ENCODE data around the gene CNPY3.
"Not testable (repeated sequence)": the region's sequence is repeated elsewhere in the genome, so short reads cannot be mapped to it uniquely, and the experiment has no call there.

The CNPY3 gene

GRCh38 chr6:42901538-42901957 lies 27.7 kb upstream of the CNPY3 start (continued):
- TF ChIP-seq, protein P1, sequence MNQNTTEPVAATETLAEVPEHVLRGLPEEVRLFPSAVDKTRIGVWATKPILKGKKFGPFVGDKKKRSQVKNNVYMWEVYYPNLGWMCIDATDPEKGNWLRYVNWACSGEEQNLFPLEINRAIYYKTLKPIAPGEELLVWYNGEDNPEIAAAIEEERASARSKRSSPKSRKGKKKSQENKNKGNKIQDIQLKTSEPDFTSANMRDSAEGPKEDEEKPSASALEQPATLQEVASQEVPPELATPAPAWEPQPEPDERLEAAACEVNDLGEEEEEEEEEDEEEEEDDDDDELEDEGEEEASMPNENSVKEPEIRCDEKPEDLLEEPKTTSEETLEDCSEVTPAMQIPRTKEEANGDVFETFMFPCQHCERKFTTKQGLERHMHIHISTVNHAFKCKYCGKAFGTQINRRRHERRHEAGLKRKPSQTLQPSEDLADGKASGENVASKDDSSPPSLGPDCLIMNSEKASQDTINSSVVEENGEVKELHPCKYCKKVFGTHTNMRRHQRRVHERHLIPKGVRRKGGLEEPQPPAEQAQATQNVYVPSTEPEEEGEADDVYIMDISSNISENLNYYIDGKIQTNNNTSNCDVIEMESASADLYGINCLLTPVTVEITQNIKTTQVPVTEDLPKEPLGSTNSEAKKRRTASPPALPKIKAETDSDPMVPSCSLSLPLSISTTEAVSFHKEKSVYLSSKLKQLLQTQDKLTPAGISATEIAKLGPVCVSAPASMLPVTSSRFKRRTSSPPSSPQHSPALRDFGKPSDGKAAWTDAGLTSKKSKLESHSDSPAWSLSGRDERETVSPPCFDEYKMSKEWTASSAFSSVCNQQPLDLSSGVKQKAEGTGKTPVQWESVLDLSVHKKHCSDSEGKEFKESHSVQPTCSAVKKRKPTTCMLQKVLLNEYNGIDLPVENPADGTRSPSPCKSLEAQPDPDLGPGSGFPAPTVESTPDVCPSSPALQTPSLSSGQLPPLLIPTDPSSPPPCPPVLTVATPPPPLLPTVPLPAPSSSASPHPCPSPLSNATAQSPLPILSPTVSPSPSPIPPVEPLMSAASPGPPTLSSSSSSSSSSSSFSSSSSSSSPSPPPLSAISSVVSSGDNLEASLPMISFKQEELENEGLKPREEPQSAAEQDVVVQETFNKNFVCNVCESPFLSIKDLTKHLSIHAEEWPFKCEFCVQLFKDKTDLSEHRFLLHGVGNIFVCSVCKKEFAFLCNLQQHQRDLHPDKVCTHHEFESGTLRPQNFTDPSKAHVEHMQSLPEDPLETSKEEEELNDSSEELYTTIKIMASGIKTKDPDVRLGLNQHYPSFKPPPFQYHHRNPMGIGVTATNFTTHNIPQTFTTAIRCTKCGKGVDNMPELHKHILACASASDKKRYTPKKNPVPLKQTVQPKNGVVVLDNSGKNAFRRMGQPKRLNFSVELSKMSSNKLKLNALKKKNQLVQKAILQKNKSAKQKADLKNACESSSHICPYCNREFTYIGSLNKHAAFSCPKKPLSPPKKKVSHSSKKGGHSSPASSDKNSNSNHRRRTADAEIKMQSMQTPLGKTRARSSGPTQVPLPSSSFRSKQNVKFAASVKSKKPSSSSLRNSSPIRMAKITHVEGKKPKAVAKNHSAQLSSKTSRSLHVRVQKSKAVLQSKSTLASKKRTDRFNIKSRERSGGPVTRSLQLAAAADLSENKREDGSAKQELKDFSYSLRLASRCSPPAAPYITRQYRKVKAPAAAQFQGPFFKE (tag by site-specific recombination; IDR thresholded peaks at IDR 0.05; ENCODE audit: borderline replicate concordance) = no peak
- TF ChIP-seq ZNF157 (tag by site-specific recombination; IDR thresholded peaks at IDR 0.05) = no peak

DNA sequence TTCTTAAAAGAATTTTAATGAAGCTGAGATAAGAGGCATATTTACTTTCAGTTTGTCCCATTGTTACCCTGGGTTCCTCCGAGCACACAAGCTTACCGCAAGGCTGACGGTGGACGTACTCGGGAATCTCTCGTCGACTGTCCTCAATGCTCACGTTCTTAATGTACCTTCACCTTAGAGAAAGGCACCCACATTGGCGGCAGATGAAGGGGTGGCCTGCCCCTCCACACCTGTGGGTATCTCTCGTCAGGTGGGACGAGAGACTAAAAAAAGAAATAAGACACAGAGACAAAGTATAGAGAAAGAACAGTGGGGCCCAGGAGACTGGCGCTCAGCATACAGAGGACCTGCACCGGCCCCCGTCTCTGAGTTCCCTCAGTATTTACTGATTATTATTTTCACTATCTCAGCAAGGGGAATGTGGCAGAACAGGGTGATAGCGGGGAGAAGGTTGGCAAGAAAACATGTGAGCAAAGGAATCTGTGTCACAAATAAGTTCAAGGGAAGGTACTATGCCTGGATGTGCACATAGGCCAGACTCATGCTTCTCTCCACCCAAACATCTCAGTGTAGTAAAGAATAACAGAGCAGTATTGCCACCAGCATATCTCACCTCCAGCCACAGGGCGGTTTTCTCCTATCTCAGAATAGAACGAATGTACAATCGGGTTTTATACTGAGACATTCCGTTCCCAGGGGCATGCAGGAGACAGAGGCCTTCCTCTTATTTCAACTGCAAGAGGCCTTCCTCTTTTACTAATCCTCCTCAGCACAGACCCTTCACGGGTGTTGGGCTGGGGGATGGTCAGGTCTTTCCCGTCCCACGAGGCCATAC lies 26.6 kb upstream of the CNPY3 start:
- H3K27ac ChIP-seq (ENCODE audit: extremely low read depth, low read depth, low read length); H3K36me3 ChIP-seq (ENCODE audit: control insufficient read depth in 2 of 2, insufficient read depth in 1 of 2, low read length in 2 of 2); H3K9me3 ChIP-seq (ENCODE audit: control insufficient read depth, insufficient read depth, low read depth, low read length); H3K4me3 ChIP-seq (ENCODE audit: low read depth, low read length); H3K4me1 ChIP-seq (ENCODE audit: control insufficient read depth, insufficient read depth, low read length); POLR2A ChIA-PET: not testable (repeated sequence)
- CTCF ChIA-PET = interaction anchor here (0.6 to 3.4 kb wide), 22 partner anchors 9 to 869 kb away, joined by 3 to 44 read pairs (median 6); partner anchors contain the start of gene CNPY3

DNA sequence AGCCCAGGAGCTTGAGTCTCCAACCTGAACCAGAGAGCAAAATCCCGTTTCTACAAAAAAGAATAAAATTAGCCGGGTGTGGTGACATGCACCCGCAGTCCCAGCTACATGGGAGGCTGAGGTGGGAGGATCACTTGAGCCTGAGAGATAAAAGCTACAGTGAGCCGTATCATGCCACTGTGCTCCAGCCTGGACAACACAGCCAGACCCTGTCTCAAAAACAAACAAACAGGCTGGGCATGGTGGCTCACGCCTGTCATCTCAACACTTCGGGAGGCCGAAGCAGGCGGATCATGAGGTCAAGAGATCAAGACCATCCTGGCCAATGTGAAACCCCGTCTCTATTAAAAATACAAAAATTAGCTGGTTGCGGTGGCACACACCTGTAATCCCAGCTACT lies 24.8 kb upstream of the CNPY3 start:
- H3K4me1 ChIP-seq (ENCODE audit: control insufficient read depth, insufficient read depth, low read length) = no peaks in the 10 kb centered on the region; the same call in 1 of the 2 replicates
- ChIA-PET POLR2A (interaction anchor here (0.5 to 1.2 kb wide), 2 partner anchors 41 to 80 kb away, joined by 3 to 4 read pairs; partner anchors contain the start of gene PPP2R5D), CTCF (interaction anchor here (0.6 to 1.2 kb wide), 6 partner anchors 43 to 1174 kb away, joined by 3 to 6 read pairs (median 4); partner anchors contain the start of gene RRP36)
- no peaks in the 10 kb centered on the region for H3K36me3 ChIP-seq (ENCODE audit: control insufficient read depth in 2 of 2, insufficient read depth in 1 of 2, low read length in 2 of 2)
- no peaks in the 10 kb centered on the region for H3K9me3 ChIP-seq (ENCODE audit: control insufficient read depth, insufficient read depth, low read depth, low read length)
- TF ChIP-seq ZNF558 (tag by site-specific recombination; IDR thresholded peaks at IDR 0.05) (no peak), ZNF596 (tag by site-specific recombination; IDR thresholded peaks at IDR 0.05) (no peak), PBX3 (CRISPR knock-in tag; IDR thresholded peaks at IDR 0.05) (no peak)
- TF ChIP-seq, protein P2, sequence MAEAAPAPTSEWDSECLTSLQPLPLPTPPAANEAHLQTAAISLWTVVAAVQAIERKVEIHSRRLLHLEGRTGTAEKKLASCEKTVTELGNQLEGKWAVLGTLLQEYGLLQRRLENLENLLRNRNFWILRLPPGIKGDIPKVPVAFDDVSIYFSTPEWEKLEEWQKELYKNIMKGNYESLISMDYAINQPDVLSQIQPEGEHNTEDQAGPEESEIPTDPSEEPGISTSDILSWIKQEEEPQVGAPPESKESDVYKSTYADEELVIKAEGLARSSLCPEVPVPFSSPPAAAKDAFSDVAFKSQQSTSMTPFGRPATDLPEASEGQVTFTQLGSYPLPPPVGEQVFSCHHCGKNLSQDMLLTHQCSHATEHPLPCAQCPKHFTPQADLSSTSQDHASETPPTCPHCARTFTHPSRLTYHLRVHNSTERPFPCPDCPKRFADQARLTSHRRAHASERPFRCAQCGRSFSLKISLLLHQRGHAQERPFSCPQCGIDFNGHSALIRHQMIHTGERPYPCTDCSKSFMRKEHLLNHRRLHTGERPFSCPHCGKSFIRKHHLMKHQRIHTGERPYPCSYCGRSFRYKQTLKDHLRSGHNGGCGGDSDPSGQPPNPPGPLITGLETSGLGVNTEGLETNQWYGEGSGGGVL (tag by site-specific recombination; IDR thresholded peaks at IDR 0.05) = no peak
- H3K4me3 ChIP-seq (ENCODE audit: low read depth, low read length) = no peak overlapping the region
- H3K27ac ChIP-seq (ENCODE audit: extremely low read depth, low read depth, low read length) = no peak overlapping the region

- CTCF ChIA-PET = interaction anchor here (1.1 to 1.2 kb wide), 2 partner anchors 103 to 236 kb away, joined by 6 read pairs; no protein-coding TSS in a partner anchor
- Histone ChIP-seq H3K4me3 (ENCODE audit: low read depth, low read length) (no peak overlapping the region), H3K9me3 (ENCODE audit: control insufficient read depth, insufficient read depth, low read depth, low read length) (no peaks in the 10 kb centered on the region), H3K27ac (ENCODE audit: extremely low read depth, low read depth, low read length) (no peak overlapping the region), H3K36me3 (ENCODE audit: control insufficient read depth in 2 of 2, insufficient read depth in 1 of 2, low read length in 2 of 2) (no peaks in the 10 kb centered on the region), H3K4me1 (ENCODE audit: control insufficient read depth, insufficient read depth, low read length) (no peaks in the 10 kb centered on the region; the same call in 1 of the 2 replicates)
- POLR2A ChIA-PET = interaction anchor here (0.7 kb wide), 1 partner anchor 263 kb away, joined by 3 read pairs; no protein-coding TSS in a partner anchor
- TF ChIP-seq ZNF837 (tag by site-specific recombination; IDR thresholded peaks at IDR 0.05) (no peak), HOXC10 (CRISPR knock-in tag; IDR thresholded peaks at IDR 0.05) (no peak), ZNF776 (tag by site-specific recombination; IDR thresholded peaks at IDR 0.05; ENCODE audit: borderline replicate concordance) (no peak), ZNF37A (tag by site-specific recombination; IDR thresholded peaks at IDR 0.05) (no peak), ZEB2 (tag by site-specific recombination; IDR thresholded peaks at IDR 0.05) (no peak), ZNF214 (tag by site-specific recombination; IDR thresholded peaks at IDR 0.05; ENCODE audit: borderline replicate concordance) (no peak), ZNF266 (tag by site-specific recombination; IDR thresholded peaks at IDR 0.05; ENCODE audit: low read depth) (no peak), ZNF114 (tag by site-specific recombination; IDR thresholded peaks at IDR 0.05) (no peak), OSR2 (tag by site-specific recombination; IDR thresholded peaks at IDR 0.05) (no peak), ZNF324 (tag by site-specific recombination; IDR thresholded peaks at IDR 0.05) (no peak)
- TF ChIP-seq, protein P3, sequence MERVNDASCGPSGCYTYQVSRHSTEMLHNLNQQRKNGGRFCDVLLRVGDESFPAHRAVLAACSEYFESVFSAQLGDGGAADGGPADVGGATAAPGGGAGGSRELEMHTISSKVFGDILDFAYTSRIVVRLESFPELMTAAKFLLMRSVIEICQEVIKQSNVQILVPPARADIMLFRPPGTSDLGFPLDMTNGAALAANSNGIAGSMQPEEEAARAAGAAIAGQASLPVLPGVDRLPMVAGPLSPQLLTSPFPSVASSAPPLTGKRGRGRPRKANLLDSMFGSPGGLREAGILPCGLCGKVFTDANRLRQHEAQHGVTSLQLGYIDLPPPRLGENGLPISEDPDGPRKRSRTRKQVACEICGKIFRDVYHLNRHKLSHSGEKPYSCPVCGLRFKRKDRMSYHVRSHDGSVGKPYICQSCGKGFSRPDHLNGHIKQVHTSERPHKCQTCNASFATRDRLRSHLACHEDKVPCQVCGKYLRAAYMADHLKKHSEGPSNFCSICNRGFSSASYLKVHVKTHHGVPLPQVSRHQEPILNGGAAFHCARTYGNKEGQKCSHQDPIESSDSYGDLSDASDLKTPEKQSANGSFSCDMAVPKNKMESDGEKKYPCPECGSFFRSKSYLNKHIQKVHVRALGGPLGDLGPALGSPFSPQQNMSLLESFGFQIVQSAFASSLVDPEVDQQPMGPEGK (tag by site-specific recombination; IDR thresholded peaks at IDR 0.05) = no peak
These were observed 21.9 kb upstream of the CNPY3 start for GRCh38 chr6:42907336-42907735.
